HCT116 (cell line): ENCODE results near the gene JCAD. TPM values are rescaled to one million over a fixed set of nuclear protein-coding genes. Genes with fewer than 3 reads are reported as not detected.

Experiments used
- ATAC-seq: fragments of 200-7000 bp; cut with Tn5 transposase; 2 replicates; pipeline ENCODE4 v1.9.1; 2020; ENCODE audit warnings: mild to moderate bottlenecking, moderate library complexity
- BruUV-seq: library from RNA; stranded (reverse); fragments of 400-500 nt; replicated peaks from 2 replicates; lab custom pipeline; 2021; lab: Mats Ljungman, UMichigan
- CTCF ChIA-PET: fragments of 300-600 bp; sonication (Branson Sonifier 250); formaldehyde crosslinking; loops from one replicate; lab custom pipeline; 2021; ENCODE audit warnings: antibody characterized with exemption; lab: Charles Lee
- POLR2A ChIA-PET: fragments of 300-600, 350-600 bp; sonication (Branson Sonifier 250); formaldehyde crosslinking; loops from one replicate; lab custom pipeline; 2021; ENCODE audit warnings: antibody characterized with exemption; lab: Charles Lee
- RAD21 ChIA-PET, 2 experiments: fragments of 300-600 bp; sonication (Branson Sonifier 250); formaldehyde crosslinking; loops; one replicate each; lab custom pipeline; 2023; ENCODE audit warnings: low total read pairs in 2 of 2; ENCODE audit not compliant: uncharacterized antibody in 2 of 2, unreplicated experiment in 2 of 2, low non-redundant PET in 1 of 2; lab: Charles Lee
- DNase-seq: peaks from one replicate; pipeline ENCODE4 v3.0.0-alpha.2; 2010; ENCODE audit warnings: low read depth, low spot score
- H2AFZ ChIP-seq: fragments of 200-600 bp; shearing (Covaris generic), sonication (generic); 2 replicates; pipeline ENCODE4 v1.6.1; 2017; ENCODE audit warnings: low read depth, mixed run types, mixed read lengths, antibody characterized with exemption, low read length; ENCODE audit not compliant: poor library complexity, severe bottlenecking
- H3K27ac ChIP-seq: 2 replicates; pipeline ENCODE4 v1.5.1; 2012; ENCODE audit warnings: low read depth, low read length
- H3K27me3 ChIP-seq: fragments of 200-600 bp; sonication (generic); 2 replicates; pipeline ENCODE4 v1.6.1; 2016; ENCODE audit warnings: mixed run types, low read length, mixed read lengths; ENCODE audit not compliant: insufficient read depth
- H3K36me3 ChIP-seq, 2 experiments: fragments of 200-500 bp in 1 of 2; fragments of 200-600 bp in 1 of 2; sonication (Bioruptor generic) in 1 of 2; sonication (generic) in 1 of 2; 2 replicates each; pipeline versions ENCODE4 v1.5.1 to v1.6.1; 2014 to 2016; ENCODE audit warnings: low read length in 2 of 2, inconsistent platforms in 1 of 2, mixed read lengths in 1 of 2, mixed run types in 1 of 2; ENCODE audit not compliant: insufficient read depth in 2 of 2, control insufficient read depth in 1 of 2
- H3K4me1 ChIP-seq, 2 experiments: fragments of 200-600 bp in 1 of 2; sonication (generic) in 1 of 2; 2 replicates each; pipeline versions ENCODE4 v1.5.1 to v1.6.1; 2012 to 2017; ENCODE audit warnings: low read length in 2 of 2, inconsistent platforms in 1 of 2, mild to moderate bottlenecking in 1 of 2, mixed read lengths in 1 of 2, mixed run types in 1 of 2, moderate library complexity in 1 of 2; ENCODE audit not compliant: insufficient read depth in 2 of 2, control insufficient read depth in 1 of 2
- H3K4me2 ChIP-seq: fragments of 200-600 bp; sonication (generic); 2 replicates; pipeline ENCODE4 v1.6.1; 2017; ENCODE audit warnings: mixed run types, low read length, mixed read lengths
- H3K4me3 ChIP-seq, 2 experiments: fragments of 200-600 bp in 1 of 2; sonication (generic) in 1 of 2; replicated peaks in 1 of 2; 2 replicates each; pipeline ENCODE4 v1.5.1; 2011 to 2016; ENCODE audit warnings: low read length in 2 of 2, control low read depth in 1 of 2, low read depth in 1 of 2, mild to moderate bottlenecking in 1 of 2, mixed read lengths in 1 of 2, mixed run types in 1 of 2
- H3K79me2 ChIP-seq: fragments of 200-600 bp; sonication (generic); 2 replicates; pipeline ENCODE4 v1.6.1; 2017; ENCODE audit warnings: mild to moderate bottlenecking, mixed run types, low read length, moderate library complexity, mixed read lengths; ENCODE audit not compliant: insufficient read depth
- H3K9ac ChIP-seq: fragments of 200-600 bp; sonication (generic); 2 replicates; pipeline ENCODE4 v1.6.1; 2016; ENCODE audit warnings: low read length, mixed read lengths
- H3K9me2 ChIP-seq: fragments of 200-600 bp; sonication (generic), shearing (Covaris generic); 2 replicates; pipeline ENCODE4 v1.6.1; 2017; ENCODE audit warnings: mixed run types, mild to moderate bottlenecking, moderate library complexity; ENCODE audit not compliant: insufficient read depth
- H3K9me3 ChIP-seq, 2 experiments: fragments of 200-500 bp in 1 of 2; fragments of 200-600 bp in 1 of 2; sonication (Bioruptor generic) in 1 of 2; sonication (generic) in 1 of 2; 2 replicates each; pipeline ENCODE4 v1.6.1; 2014 to 2017; ENCODE audit warnings: low read length in 2 of 2, mixed read lengths in 2 of 2, inconsistent platforms in 1 of 2, low read depth in 1 of 2, mild to moderate bottlenecking in 1 of 2, mixed run types in 1 of 2, moderate library complexity in 1 of 2; ENCODE audit not compliant: control insufficient read depth in 1 of 2, insufficient read depth in 1 of 2
- H4K20me1 ChIP-seq: fragments of 200-600 bp; sonication (generic), shearing (Covaris generic); 2 replicates; pipeline ENCODE4 v1.6.1; 2017; ENCODE audit warnings: mixed run types, mild to moderate bottlenecking, moderate library complexity; ENCODE audit not compliant: insufficient read depth
- CTCF ChIP-seq, 3 experiments: fragments of 200-600 bp in 1 of 3; sonication (generic) in 1 of 3; IDR thresholded peaks in 2 of 3; conservative IDR thresholded peaks in 1 of 3; 2 replicates each; pipeline ENCODE4 v1.5.1; 2012 to 2017; ENCODE audit warnings: low read depth in 2 of 3, low read length in 2 of 3, antibody characterized with exemption in 1 of 3, borderline replicate concordance in 1 of 3, control low read depth in 1 of 3, mild to moderate bottlenecking in 1 of 3, mixed read lengths in 1 of 3, mixed run types in 1 of 3, moderate library complexity in 1 of 3; ENCODE audit not compliant: insufficient read depth in 1 of 3
- FOSL1 ChIP-seq: IDR thresholded peaks from 2 replicates; pipeline ENCODE4 v1.6.1; 2012; ENCODE audit warnings: low read depth
- JUND ChIP-seq: IDR thresholded peaks from 2 replicates; pipeline ENCODE4 v1.6.1; 2012
- POLR2A ChIP-seq: IDR thresholded peaks from 2 replicates; pipeline ENCODE4 v1.7.0; 2011; ENCODE audit warnings: borderline replicate concordance; ENCODE audit not compliant: insufficient read depth, insufficient read length; ENCODE audit errors: extremely low read depth
- POLR2AphosphoS5 ChIP-seq: IDR thresholded peaks from 2 replicates; pipeline ENCODE4 v1.6.1; 2011; ENCODE audit warnings: mild to moderate bottlenecking, low read depth, low read length, moderate library complexity
- RAD21 ChIP-seq: IDR thresholded peaks from 2 replicates; pipeline ENCODE4 v1.6.1; 2012; ENCODE audit warnings: low read depth, mild to moderate bottlenecking
- SP1 ChIP-seq: IDR thresholded peaks from 2 replicates; pipeline ENCODE4 v1.6.1; 2012; ENCODE audit warnings: low read depth
- intact Hi-C: fragments of 100-400 bp; cut with micrococcal nuclease; formaldehyde crosslinking; loops from 2 replicates; pipeline ENCODE4 v1.10.0; 2022
- total RNA-seq: library from RNA; stranded (reverse); gene quantifications from one replicate; pipeline ENCODE4 v1.2.1, GENCODE V29; 2021; ENCODE audit not compliant: unreplicated experiment

JCAD gene
- total RNA-seq, 1 experiment from 2014 or later: 17.5 TPM

- RAD21 ChIA-PET: no interaction called here
These were observed 9.3 kb upstream of the JCAD start for GRCh38 chr10:30068492-30069223.

More at GRCh38 chr10:30068492-30069223, 9.3 kb upstream of the JCAD start:
- H3K27ac ChIP-seq: peak overlapping the region; percentile 29; the same call in 1 of the 2 replicates
- TF ChIP-seq POLR2AphosphoS5: 0 out of 2 replicates have a peak, but pooled peaks have one; percentile 23
- peak; percentile 83 for TF ChIP-seq FOSL1
- TF ChIP-seq RAD21: 0 out of 2 replicates have a peak, but pooled peaks have one; percentile 1
- peak; percentile 66 for TF ChIP-seq SP1
- peak; percentile 71 for TF ChIP-seq JUND
- no peak for TF ChIP-seq CTCF (IDR thresholded peaks at IDR 0.05 in 2 of 3, conservative IDR thresholded peaks at IDR 0.05 in 1 of 3; ENCODE audit: borderline replicate concordance in 1 of 3, insufficient read depth in 1 of 3, low read depth in 2 of 3, low read length in 2 of 3)
- no peak for TF ChIP-seq POLR2A
- CTCF ChIA-PET: no interaction called here
- BruUV-seq: no TSS peak
- no peak overlapping the region for H2AFZ ChIP-seq
- no peaks in the 10 kb centered on the region for H3K9me3 ChIP-seq
- ATAC-seq (peak; percentile 71), DNase-seq (peak; percentile 33)
- peaks cover 6 to 14% of the 10 kb centered on the region in 2 experiments for H3K4me1 ChIP-seq
- H3K27me3 ChIP-seq: no peaks in the 10 kb centered on the region
- no peak overlapping the region for H3K4me3 ChIP-seq
- intact Hi-C loops: no loop called here
- POLR2A ChIA-PET: interaction anchor here (0.7 kb wide), 1 partner anchor 40 kb away, joined by 3 read pairs; no protein-coding TSS in a partner anchor
- no peaks in the 10 kb centered on the region for H3K79me2 ChIP-seq
- H3K4me2 ChIP-seq: peak overlapping the region; percentile 53
- H3K9me2 ChIP-seq: no peaks in the 10 kb centered on the region
- no peaks in the 10 kb centered on the region for H3K36me3 ChIP-seq
- no peak overlapping the region for H3K9ac ChIP-seq
- H4K20me1 ChIP-seq: no peaks in the 10 kb centered on the region
